GM10847 (cell line): ENCODE data around the gene NXPH3.

ENCODE experiments used
- POLR2A ChIP-seq: IDR thresholded peaks from 2 replicates; pipeline ENCODE4 v1.6.1; 2011; ENCODE audit not compliant: insufficient read length; ENCODE audit errors: extremely low read depth

The NXPH3 gene

GRCh38 chr17:49570540-49571242 lies 5.0 kb upstream of the NXPH3 start:
- TF ChIP-seq POLR2A, result no peak

- no peak for TF ChIP-seq POLR2A
Observed at GRCh38 chr17:49571283-49571682, 4.4 kb upstream of the NXPH3 start.

- no peak for TF ChIP-seq POLR2A
Observed at GRCh38 chr17:49571764-49572163, 3.9 kb upstream of the NXPH3 start.

GRCh38 chr17:49572226-49572625 lies 3.4 kb upstream of the NXPH3 start:
- TF ChIP-seq POLR2A, result no peak

DNA sequence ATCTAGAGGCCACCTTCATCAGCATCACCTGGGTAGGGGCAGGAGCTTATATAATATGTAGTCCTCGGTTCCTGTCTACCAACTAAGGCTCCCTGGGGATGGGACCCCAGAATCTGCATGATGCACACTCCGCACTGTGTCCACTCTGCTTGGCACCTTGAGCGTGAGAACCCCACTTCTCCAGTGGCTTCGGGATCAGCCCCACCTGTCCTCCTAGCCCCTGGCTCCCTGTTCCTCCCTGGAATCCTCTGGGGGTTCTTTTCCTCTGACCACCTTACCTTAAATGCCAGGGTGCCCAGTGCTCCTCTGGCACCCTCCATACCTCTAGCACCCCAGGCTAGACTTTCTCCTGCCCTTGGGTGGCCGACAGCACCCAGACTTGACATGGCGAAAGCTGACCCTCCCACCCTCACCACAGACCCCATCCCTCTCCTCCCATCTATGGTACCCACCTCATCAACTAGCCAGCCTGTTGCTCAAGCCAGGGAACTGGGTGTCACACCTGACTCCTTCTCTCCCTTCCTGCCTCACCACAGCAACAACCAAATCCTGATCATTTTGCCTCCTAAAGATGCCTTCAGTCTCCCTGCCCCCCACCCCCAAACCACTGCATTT lies 2.8 kb upstream of the NXPH3 start:
- no peak for TF ChIP-seq POLR2A

DNA sequence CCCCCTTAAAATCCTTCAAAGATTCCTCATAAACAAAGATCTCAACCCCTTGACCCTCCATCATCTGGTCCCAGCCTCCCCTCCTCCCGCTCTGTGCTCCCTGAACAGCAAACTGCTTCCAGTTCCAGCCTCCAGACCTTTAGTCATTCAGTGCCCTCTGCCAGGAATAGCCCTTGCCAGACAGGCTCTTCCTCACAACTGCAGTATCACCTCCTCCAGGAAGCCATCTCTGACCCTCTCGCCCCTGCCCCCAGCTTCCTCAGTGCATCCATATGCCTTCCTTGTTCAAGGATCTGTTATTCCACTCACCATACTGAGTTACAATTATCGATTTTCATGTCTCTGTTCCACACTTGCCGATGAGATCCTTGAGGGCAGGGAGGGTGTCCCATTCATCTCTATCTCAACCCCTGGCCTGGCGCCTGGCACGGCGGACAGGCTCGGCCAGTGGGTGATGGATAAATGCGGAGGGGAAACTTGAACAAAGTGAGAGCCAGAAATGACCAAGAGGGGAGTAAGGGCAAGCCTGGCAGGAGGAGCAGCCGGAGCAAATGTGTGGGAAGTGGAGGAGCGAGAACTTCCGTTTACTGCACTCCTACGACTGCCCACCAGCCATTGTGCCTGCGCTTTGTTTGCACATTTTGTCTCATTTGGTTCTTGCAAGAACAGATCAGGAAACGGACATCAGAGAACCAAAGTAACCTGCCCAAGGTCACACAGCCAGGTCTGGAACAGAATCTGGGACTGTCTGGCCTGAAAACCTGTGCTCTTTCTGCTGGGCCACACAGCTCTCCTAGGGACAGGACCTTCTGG lies 2.0 kb upstream of the NXPH3 start:
- no peak for TF ChIP-seq POLR2A

- TF ChIP-seq POLR2A, result no peak
Observed at GRCh38 chr17:49574323-49574781, 1.3 kb upstream of the NXPH3 start.

DNA sequence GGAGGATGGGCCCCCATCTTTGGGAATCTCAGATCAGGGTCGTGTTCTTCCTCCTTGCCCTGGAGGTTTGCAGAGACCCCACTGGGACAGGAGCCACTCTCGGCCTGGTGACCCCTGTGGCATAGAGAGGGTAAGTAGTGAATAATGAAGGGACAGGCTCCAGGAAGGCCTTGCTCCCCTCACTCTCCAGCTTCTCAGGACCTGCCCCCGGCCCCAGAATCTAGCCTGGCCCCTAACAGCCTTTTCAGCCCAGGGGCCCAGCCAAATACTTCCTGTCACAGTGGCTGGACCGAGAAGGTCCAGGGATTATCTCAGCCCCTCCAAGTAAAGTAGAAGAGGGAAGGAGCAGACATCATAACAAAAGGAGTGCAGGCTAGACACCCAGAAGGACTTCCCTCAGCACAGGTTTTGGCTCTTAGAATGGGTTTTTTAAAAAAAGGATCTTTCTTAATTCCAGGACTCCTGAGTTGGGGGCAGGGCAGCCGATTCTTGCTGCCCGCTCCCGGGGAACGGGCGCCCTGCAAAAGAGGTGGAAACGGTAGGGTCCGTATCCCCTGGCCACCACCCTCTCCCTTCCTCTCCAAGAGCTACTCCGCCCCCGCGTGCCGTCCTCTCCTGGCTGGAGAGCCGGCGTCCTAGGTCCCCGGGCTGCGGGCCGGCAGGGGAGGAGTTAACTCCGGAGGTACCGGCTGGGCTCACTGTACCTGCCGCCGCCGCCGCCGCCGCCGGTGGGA lies 559 bp upstream of the NXPH3 start:
- no peak for TF ChIP-seq POLR2A

DNA sequence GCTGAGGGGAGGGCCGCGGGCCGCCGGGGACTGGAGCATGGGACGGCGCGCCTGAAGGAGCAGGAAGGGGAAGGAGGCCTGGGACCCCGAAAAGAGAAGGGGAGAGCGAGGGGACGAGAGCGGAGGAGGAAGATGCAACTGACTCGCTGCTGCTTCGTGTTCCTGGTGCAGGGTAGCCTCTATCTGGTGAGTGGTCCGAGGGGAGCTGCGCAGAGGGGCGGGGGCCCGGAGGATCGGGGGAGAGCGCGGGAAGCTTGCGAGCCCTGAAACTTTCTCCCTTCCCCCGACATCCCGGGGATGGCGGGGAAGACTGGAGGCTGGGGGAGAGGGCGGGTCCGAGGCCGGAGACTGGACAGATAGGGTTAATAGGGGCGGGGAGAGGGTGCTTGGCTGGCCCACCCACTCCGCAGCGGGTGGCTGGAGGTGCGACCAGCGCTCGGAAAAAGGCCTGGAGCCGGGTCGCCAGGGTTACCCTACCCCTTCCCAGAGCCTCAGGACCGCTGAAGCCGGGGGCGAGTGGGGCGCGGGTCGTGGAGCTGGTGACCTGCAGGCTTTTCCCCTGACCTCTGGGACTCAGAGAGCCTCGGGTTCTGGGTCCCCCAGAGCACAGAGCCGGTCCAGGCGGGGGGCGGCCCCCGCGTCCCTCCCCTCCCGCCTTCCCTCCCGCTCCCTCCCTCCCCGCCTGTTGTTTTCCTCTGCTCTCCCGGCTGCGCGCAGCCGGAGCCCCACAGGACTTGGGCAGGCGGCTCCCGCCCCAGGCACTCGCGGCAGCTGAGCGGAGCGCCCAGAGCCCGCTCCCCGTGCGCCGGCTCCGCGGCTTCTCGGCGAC lies 631 bp downstream of the NXPH3 start:
- TF ChIP-seq POLR2A, result no peak

- TF ChIP-seq POLR2A, result no peak
Observed at GRCh38 chr17:49576917-49577649, 1.4 kb downstream of the NXPH3 start.

- no peak for TF ChIP-seq POLR2A
Observed at GRCh38 chr17:49577650-49577934, 1.9 kb downstream of the NXPH3 start.

DNA sequence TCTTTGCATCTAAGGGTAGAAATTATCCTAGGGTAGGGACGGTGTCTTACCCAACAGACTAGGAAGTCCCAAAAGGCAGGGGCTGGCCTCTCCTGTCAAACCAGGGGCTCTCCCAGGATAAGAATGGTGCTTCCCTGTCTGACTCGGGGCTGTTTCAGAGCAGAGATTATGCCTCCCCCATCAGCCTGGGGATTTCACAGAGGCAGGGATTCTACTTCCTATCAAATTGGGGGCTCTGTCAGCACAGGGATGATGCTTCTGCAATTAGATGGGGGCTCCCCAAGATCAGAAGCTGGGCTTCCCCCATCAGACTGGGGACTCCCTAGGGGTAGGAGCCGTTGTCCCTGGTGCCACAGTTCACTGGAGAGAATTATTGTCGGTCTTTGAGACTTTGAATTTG lies 2.3 kb downstream of the NXPH3 start:
- TF ChIP-seq POLR2A, result no peak

- TF ChIP-seq POLR2A, result no peak
Observed at GRCh38 chr17:49578414-49578813, 2.7 kb downstream of the NXPH3 start.

DNA sequence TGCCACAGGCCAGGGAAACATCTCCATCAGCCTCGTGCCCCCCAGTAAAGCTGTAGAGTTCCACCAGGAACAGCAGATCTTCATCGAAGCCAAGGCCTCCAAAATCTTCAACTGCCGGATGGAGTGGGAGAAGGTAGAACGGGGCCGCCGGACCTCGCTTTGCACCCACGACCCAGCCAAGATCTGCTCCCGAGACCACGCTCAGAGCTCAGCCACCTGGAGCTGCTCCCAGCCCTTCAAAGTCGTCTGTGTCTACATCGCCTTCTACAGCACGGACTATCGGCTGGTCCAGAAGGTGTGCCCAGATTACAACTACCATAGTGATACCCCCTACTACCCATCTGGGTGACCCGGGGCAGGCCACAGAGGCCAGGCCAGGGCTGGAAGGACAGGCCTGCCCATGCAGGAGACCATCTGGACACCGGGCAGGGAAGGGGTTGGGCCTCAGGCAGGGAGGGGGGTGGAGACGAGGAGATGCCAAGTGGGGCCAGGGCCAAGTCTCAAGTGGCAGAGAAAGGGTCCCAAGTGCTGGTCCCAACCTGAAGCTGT lies 3.4 kb downstream of the NXPH3 start:
- no peak for TF ChIP-seq POLR2A

- TF ChIP-seq POLR2A, result no peak
Observed at GRCh38 chr17:49579522-49579921, 3.9 kb downstream of the NXPH3 start.
